OCI-LY7 (cell line): ENCODE data around the gene BUD23.

Experiments used
- CTCF ChIP-seq: fragments of 200-600 bp; sonication (generic); conservative IDR thresholded peaks from 2 replicates; pipeline ENCODE4 v1.5.1; 2014; ENCODE audit warnings: mild to moderate bottlenecking, antibody characterized with exemption, low read length, moderate library complexity, mixed read lengths
- EZH2phosphoT487 ChIP-seq: fragments of 200-600 bp; sonication (generic); IDR thresholded peaks from 2 replicates; pipeline ENCODE4 v1.6.1; 2018; ENCODE audit warnings: low read depth, borderline replicate concordance, mild to moderate bottlenecking, mixed run types, antibody characterized with exemption, low read length, moderate library complexity, mixed read lengths

- TF ChIP-seq CTCF: no peak
- no peak for TF ChIP-seq EZH2phosphoT487
These were observed 58.9 kb downstream of the BUD23 start for GRCh38 chr7:73742338-73742752.
